ENCODE measurements around the gene JPT1.
A peak's percentile ranks its signal among the peaks of the same experiment; 100 is the strongest.
"Not testable (repeated sequence)": the region's sequence is repeated elsewhere in the genome, so short reads cannot be mapped to it uniquely, and the experiment has no call there.

JPT1 gene

GRCh38 chr17:75128694-75129505, 25.4 kb downstream of the JPT1 start:
- DNase-seq = no peak

- DNase-seq = not testable (repeated sequence)
Measured at GRCh38 chr17:75127936-75128335, 26.4 kb downstream of the JPT1 start.

- no peak for DNase-seq
Measured at GRCh38 chr17:75126954-75127353, 27.4 kb downstream of the JPT1 start.

- DNase-seq = no peak
Measured at GRCh38 chr17:75125984-75126383, 28.3 kb downstream of the JPT1 start.

GRCh38 chr17:75124819-75125162, 29.5 kb downstream of the JPT1 start:
- DNase-seq = no peak

GRCh38 chr17:75124041-75124818, 30.1 kb downstream of the JPT1 start:
- peak; percentile 92 for DNase-seq

- no peak for DNase-seq
Measured at GRCh38 chr17:75118307-75118706, 36.0 kb downstream of the JPT1 start.

GRCh38 chr17:75116737-75117136, 37.6 kb downstream of the JPT1 start:
- DNase-seq = no peak

- no peak for DNase-seq
Measured at GRCh38 chr17:75115555-75115954, 38.8 kb downstream of the JPT1 start.

- no peak for DNase-seq
Measured at GRCh38 chr17:75114552-75115314, 39.6 kb downstream of the JPT1 start.

GRCh38 chr17:75113798-75114551, 40.3 kb downstream of the JPT1 start:
- peak; percentile 85 for DNase-seq

- no peak for DNase-seq
Measured at GRCh38 chr17:75111777-75112335, 42.5 kb downstream of the JPT1 start.

GRCh38 chr17:75110234-75110937, 43.9 kb downstream of the JPT1 start:
- no peak for DNase-seq

- peak; percentile 78 for DNase-seq
Measured at GRCh38 chr17:75109407-75110233, 44.7 kb downstream of the JPT1 start, which contains the start of gene ARMC7. ARMC7 (plus strand) TSS chr17:75109969; CDS start chr17:75110289, 320 bp downstream.

GRCh38 chr17:75109046-75109406, 45.3 kb downstream of the JPT1 start:
- DNase-seq = no peak

- no peak for DNase-seq
Measured at GRCh38 chr17:75108193-75108592, 46.1 kb downstream of the JPT1 start.

- peak; percentile 84 for DNase-seq
Measured at GRCh38 chr17:75105126-75106080, 48.9 kb downstream of the JPT1 start.

- DNase-seq = no peak
Measured at GRCh38 chr17:75103601-75104554, 50.4 kb downstream of the JPT1 start.

Measured in NCI-H2171 treated with DMSO at 0.1 percent for 48 hours (cell line).